Measurements from ENCODE around the gene SLC9A9.

Gene SLC9A9

DNA sequence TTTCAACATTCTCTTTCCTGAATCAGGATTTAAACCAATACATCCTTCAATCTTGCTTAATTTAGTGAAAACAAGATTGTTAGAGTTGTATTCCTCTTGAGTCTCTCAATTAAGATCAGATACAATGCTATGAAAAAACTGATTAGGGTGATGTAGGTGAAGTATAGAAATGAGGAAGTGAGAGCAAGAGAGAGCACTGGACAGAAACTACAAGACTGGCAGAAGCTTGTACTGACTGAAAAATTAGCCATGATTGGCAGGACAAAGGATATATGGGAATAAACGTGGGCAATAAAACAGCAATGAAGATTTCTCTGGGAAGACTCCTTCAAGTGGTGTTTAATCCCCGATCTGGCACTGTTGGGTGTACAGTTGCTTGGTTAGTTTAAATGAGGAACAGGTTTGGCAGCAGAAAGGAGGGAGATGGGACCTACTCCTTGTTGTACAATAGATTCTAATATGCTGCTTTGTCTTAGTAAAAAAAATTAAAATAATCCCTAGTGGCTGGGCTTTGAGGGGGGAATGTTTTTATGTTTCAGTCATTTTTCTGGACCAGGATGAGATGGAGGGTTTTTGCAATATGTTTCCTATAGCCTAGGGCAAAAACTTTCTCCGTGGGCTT lies 252.7 kb downstream of the SLC9A9 start:
- ATAC-seq = no peak

DNA sequence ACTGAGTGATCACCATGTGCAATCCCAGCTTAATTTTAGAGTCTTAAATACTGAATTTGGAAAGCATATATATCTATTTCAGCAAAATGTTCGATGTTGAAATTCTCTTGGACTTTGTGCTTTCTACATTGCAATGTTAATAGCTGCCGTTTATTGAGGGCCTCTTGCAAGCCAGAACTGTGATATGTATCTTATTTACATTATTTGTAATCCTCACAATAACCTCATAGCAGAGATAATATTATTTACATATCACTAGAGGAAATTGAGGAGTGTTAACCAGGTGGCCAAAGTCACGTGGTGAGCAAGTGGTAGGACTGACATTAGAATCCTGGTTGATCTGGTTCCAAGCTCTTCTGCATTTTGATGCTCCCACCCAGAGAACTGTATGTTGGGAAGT lies 254.1 kb downstream of the SLC9A9 start:
- TF ChIP-seq GLIS3 (CRISPR knock-in tag; IDR thresholded peaks at IDR 0.05) (no peak), TCF4 (CRISPR knock-in tag; IDR thresholded peaks at IDR 0.05; ENCODE audit: borderline replicate concordance) (no peak), ZC3H10 (CRISPR knock-in tag; IDR thresholded peaks at IDR 0.05) (no peak), BACH2 (CRISPR knock-in tag; IDR thresholded peaks at IDR 0.05; ENCODE audit: borderline replicate concordance) (no peak), CSDC2 (CRISPR knock-in tag; IDR thresholded peaks at IDR 0.05) (no peak), ZNF565 (CRISPR knock-in tag; conservative IDR thresholded peaks at IDR 0.05; ENCODE audit: low read depth) (no peak), ZNF70 (CRISPR knock-in tag; IDR thresholded peaks at IDR 0.05) (no peak), ZNF8 (CRISPR knock-in tag; IDR thresholded peaks at IDR 0.05) (no peak), ZFP30 (CRISPR knock-in tag; IDR thresholded peaks at IDR 0.05) (no peak), SNAI2 (CRISPR knock-in tag; IDR thresholded peaks at IDR 0.05) (no peak), PPARA (CRISPR knock-in tag; IDR thresholded peaks at IDR 0.05; ENCODE audit: borderline replicate concordance) (no peak), OSR1 (CRISPR knock-in tag; IDR thresholded peaks at IDR 0.05) (no peak), ESRRG (CRISPR knock-in tag; IDR thresholded peaks at IDR 0.05) (no peak), ARNTL (CRISPR knock-in tag; IDR thresholded peaks at IDR 0.05; ENCODE audit: borderline replicate concordance, low read depth) (no peak), ZFP3 (CRISPR knock-in tag; IDR thresholded peaks at IDR 0.05) (no peak)
- TF ChIP-seq, protein P1, sequence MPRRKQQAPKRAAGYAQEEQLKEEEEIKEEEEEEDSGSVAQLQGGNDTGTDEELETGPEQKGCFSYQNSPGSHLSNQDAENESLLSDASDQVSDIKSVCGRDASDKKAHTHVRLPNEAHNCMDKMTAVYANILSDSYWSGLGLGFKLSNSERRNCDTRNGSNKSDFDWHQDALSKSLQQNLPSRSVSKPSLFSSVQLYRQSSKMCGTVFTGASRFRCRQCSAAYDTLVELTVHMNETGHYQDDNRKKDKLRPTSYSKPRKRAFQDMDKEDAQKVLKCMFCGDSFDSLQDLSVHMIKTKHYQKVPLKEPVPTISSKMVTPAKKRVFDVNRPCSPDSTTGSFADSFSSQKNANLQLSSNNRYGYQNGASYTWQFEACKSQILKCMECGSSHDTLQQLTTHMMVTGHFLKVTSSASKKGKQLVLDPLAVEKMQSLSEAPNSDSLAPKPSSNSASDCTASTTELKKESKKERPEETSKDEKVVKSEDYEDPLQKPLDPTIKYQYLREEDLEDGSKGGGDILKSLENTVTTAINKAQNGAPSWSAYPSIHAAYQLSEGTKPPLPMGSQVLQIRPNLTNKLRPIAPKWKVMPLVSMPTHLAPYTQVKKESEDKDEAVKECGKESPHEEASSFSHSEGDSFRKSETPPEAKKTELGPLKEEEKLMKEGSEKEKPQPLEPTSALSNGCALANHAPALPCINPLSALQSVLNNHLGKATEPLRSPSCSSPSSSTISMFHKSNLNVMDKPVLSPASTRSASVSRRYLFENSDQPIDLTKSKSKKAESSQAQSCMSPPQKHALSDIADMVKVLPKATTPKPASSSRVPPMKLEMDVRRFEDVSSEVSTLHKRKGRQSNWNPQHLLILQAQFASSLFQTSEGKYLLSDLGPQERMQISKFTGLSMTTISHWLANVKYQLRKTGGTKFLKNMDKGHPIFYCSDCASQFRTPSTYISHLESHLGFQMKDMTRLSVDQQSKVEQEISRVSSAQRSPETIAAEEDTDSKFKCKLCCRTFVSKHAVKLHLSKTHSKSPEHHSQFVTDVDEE (CRISPR knock-in tag; IDR thresholded peaks at IDR 0.05) = no peak
- no peak for ATAC-seq

More for the DNA sequence above, 252.7 kb downstream of the SLC9A9 start:
- no peak for TF ChIP-seq ISL1 (CRISPR knock-in tag; IDR thresholded peaks at IDR 0.05)
- no peak for TF ChIP-seq TCF4 (CRISPR knock-in tag; IDR thresholded peaks at IDR 0.05; ENCODE audit: borderline replicate concordance)
- no peak for TF ChIP-seq ZFP30 (CRISPR knock-in tag; IDR thresholded peaks at IDR 0.05)
- no peak for TF ChIP-seq SNAI2 (CRISPR knock-in tag; IDR thresholded peaks at IDR 0.05)
- no peak for TF ChIP-seq CSDC2 (CRISPR knock-in tag; IDR thresholded peaks at IDR 0.05)
- TF ChIP-seq ZNF565 (CRISPR knock-in tag; conservative IDR thresholded peaks at IDR 0.05; ENCODE audit: low read depth) = no peak
- TF ChIP-seq, protein P2, sequence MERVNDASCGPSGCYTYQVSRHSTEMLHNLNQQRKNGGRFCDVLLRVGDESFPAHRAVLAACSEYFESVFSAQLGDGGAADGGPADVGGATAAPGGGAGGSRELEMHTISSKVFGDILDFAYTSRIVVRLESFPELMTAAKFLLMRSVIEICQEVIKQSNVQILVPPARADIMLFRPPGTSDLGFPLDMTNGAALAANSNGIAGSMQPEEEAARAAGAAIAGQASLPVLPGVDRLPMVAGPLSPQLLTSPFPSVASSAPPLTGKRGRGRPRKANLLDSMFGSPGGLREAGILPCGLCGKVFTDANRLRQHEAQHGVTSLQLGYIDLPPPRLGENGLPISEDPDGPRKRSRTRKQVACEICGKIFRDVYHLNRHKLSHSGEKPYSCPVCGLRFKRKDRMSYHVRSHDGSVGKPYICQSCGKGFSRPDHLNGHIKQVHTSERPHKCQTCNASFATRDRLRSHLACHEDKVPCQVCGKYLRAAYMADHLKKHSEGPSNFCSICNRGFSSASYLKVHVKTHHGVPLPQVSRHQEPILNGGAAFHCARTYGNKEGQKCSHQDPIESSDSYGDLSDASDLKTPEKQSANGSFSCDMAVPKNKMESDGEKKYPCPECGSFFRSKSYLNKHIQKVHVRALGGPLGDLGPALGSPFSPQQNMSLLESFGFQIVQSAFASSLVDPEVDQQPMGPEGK (CRISPR knock-in tag; IDR thresholded peaks at IDR 0.05; ENCODE audit: borderline replicate concordance) = no peak
- TF ChIP-seq ZC3H10 (CRISPR knock-in tag; IDR thresholded peaks at IDR 0.05) = no peak
- no peak for TF ChIP-seq GLIS3 (CRISPR knock-in tag; IDR thresholded peaks at IDR 0.05)
- no peak for TF ChIP-seq ZFP3 (CRISPR knock-in tag; IDR thresholded peaks at IDR 0.05)
- TF ChIP-seq ESRRG (CRISPR knock-in tag; IDR thresholded peaks at IDR 0.05) = no peak
- no peak for TF ChIP-seq ARNTL (CRISPR knock-in tag; IDR thresholded peaks at IDR 0.05; ENCODE audit: borderline replicate concordance, low read depth)
- no peak for TF ChIP-seq RARB (CRISPR knock-in tag; IDR thresholded peaks at IDR 0.05)
- TF ChIP-seq, protein P1 (CRISPR knock-in tag; IDR thresholded peaks at IDR 0.05) = no peak
- TF ChIP-seq, protein P3, sequence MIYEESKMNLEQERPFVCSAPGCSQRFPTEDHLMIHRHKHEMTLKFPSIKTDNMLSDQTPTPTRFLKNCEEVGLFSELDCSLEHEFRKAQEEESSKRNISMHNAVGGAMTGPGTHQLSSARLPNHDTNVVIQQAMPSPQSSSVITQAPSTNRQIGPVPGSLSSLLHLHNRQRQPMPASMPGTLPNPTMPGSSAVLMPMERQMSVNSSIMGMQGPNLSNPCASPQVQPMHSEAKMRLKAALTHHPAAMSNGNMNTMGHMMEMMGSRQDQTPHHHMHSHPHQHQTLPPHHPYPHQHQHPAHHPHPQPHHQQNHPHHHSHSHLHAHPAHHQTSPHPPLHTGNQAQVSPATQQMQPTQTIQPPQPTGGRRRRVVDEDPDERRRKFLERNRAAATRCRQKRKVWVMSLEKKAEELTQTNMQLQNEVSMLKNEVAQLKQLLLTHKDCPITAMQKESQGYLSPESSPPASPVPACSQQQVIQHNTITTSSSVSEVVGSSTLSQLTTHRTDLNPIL (CRISPR knock-in tag; IDR thresholded peaks at IDR 0.05; ENCODE audit: low read depth) = no peak

DNA sequence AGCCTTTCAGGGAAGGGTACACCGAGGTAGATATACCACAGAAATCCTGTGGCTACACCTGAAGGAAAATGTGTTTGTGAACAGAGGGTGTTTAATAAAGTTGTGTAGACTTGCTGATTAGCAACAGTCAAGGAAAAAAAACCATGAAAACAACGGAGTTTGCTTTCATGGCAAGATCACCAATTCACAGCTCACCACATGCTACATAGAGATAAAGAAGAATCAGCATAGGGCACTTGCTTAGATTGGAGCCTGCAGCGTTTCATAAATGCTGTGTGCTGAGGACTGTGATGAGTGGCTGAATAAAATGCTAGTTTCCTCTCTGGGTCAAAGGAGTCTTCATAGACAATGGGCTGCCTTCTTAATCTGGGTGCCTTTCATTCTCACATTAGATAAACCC lies 257.6 kb downstream of the SLC9A9 start:
- no peak for ATAC-seq
- TF ChIP-seq CSDC2 (CRISPR knock-in tag; IDR thresholded peaks at IDR 0.05) (no peak), ARNTL (CRISPR knock-in tag; IDR thresholded peaks at IDR 0.05; ENCODE audit: borderline replicate concordance, low read depth) (no peak), ZNF8 (CRISPR knock-in tag; IDR thresholded peaks at IDR 0.05) (no peak), ZFP3 (CRISPR knock-in tag; IDR thresholded peaks at IDR 0.05) (no peak), RARB (CRISPR knock-in tag; IDR thresholded peaks at IDR 0.05) (no peak), ESRRG (CRISPR knock-in tag; IDR thresholded peaks at IDR 0.05) (no peak), ISL1 (CRISPR knock-in tag; IDR thresholded peaks at IDR 0.05) (no peak), ZNF565 (CRISPR knock-in tag; conservative IDR thresholded peaks at IDR 0.05; ENCODE audit: low read depth) (no peak), ZC3H10 (CRISPR knock-in tag; IDR thresholded peaks at IDR 0.05) (no peak), SNAI2 (CRISPR knock-in tag; IDR thresholded peaks at IDR 0.05) (no peak), OSR1 (CRISPR knock-in tag; IDR thresholded peaks at IDR 0.05) (no peak), PPARA (CRISPR knock-in tag; IDR thresholded peaks at IDR 0.05; ENCODE audit: borderline replicate concordance) (no peak), TCF4 (CRISPR knock-in tag; IDR thresholded peaks at IDR 0.05; ENCODE audit: borderline replicate concordance) (no peak)
- TF ChIP-seq, protein P1 (CRISPR knock-in tag; IDR thresholded peaks at IDR 0.05) = no peak
- TF ChIP-seq, protein P3 (CRISPR knock-in tag; IDR thresholded peaks at IDR 0.05; ENCODE audit: low read depth) = no peak
